B cell (primary cell): Measurements from ENCODE around the gene TBCEL. TPM values are rescaled to one million over a fixed set of nuclear protein-coding genes. Genes with fewer than 3 reads are reported as not detected.

ENCODE experiments used
- ATAC-seq: fragments of 200-7000 bp; cut with Tn5 transposase; one replicate; pipeline ENCODE4 v1.10.0; 2021; ENCODE audit warnings: low read depth, mild to moderate bottlenecking, moderate number of reproducible peaks, moderate library complexity
- CTCF ChIA-PET: fragments of 350-600 bp; sonication (Branson Sonifier 250); formaldehyde crosslinking; loops from one replicate; lab custom pipeline; 2021; ENCODE audit warnings: antibody characterized with exemption, inconsistent platforms; lab: Charles Lee
- POLR2A ChIA-PET: fragments of 350-600 bp; sonication (Branson Sonifier 250); formaldehyde crosslinking; loops from one replicate; lab custom pipeline; 2021; ENCODE audit warnings: antibody characterized with exemption; lab: Charles Lee
- DNase-seq: peaks from one replicate; pipeline ENCODE4 v3.0.0; 2013
- H2AFZ ChIP-seq: 2 replicates; pipeline ENCODE4 v1.6.1; 2012; ENCODE audit warnings: mild to moderate bottlenecking, low read depth, low read length; ENCODE audit not compliant: insufficient read depth, poor library complexity, severe bottlenecking
- H3K27ac ChIP-seq, 2 donors: 1 replicate in 1 of 2; 2 replicates in 1 of 2; pipeline ENCODE4 v1.5.1; 2012 to 2013; ENCODE audit warnings: low read length in 2 of 2, mild to moderate bottlenecking in 2 of 2, moderate library complexity in 1 of 2
- H3K27me3 ChIP-seq, 4 experiments: fragments of 200-600 bp in 1 of 4; sonication (generic) in 1 of 4; replicated peaks in 1 of 4; 1 replicate in 2 of 4; 2 replicates in 2 of 4; pipeline versions ENCODE4 v1.6.1 to v1.7.0; 2013 to 2016; ENCODE audit warnings: low read length in 3 of 4, mild to moderate bottlenecking in 2 of 4, mixed read lengths in 1 of 4, moderate library complexity in 1 of 4; ENCODE audit not compliant: insufficient read depth in 4 of 4, control insufficient read depth in 3 of 4; ENCODE audit errors: control extremely low read depth in 1 of 4
- H3K36me3 ChIP-seq, 2 experiments: replicated peaks in 1 of 2; 1 replicate in 1 of 2; 2 replicates in 1 of 2; pipeline versions ENCODE4 v1.6.1 to v1.7.1; 2013; ENCODE audit warnings: low read length in 1 of 2; ENCODE audit not compliant: insufficient read depth in 2 of 2, control insufficient read depth in 1 of 2; ENCODE audit errors: control extremely low read depth in 1 of 2, extremely low read depth in 1 of 2
- H3K4me1 ChIP-seq, 2 donors: fragments of 200-600 bp in 1 of 2; sonication (generic) in 1 of 2; 1 replicate in 1 of 2; 2 replicates in 1 of 2; pipeline versions ENCODE4 v1.5.1 to v1.6.1; 2013 to 2017; ENCODE audit warnings: low read length in 2 of 2; ENCODE audit not compliant: control insufficient read depth in 2 of 2, insufficient read depth in 2 of 2
- H3K4me2 ChIP-seq: replicated peaks from 2 replicates; pipeline ENCODE3; 2012; ENCODE audit warnings: mild to moderate bottlenecking, low read depth, low read length; ENCODE audit not compliant: poor library complexity, severe bottlenecking
- H3K4me3 ChIP-seq, 5 experiments: fragments of 200-600 bp in 1 of 5; sonication (generic) in 1 of 5; 1 replicate in 3 of 5; 2 replicates in 2 of 5; pipeline versions ENCODE4 v1.5.1 to v1.7.0; 2011 to 2016; ENCODE audit warnings: low read length in 4 of 5, mild to moderate bottlenecking in 4 of 5, low read depth in 2 of 5, control low read depth in 1 of 5, moderate library complexity in 1 of 5; ENCODE audit not compliant: insufficient read depth in 1 of 5; ENCODE audit errors: control extremely low read depth in 1 of 5, extremely low read depth in 1 of 5
- H3K79me2 ChIP-seq: fragments of 200-600 bp; sonication (generic); one replicate; pipeline ENCODE4 v1.6.0; 2016; ENCODE audit warnings: low read length; ENCODE audit not compliant: control insufficient read depth, insufficient read depth
- H3K9ac ChIP-seq: fragments of 200-600 bp; sonication (generic); 2 replicates; pipeline ENCODE4 v1.6.1; 2017; ENCODE audit warnings: mild to moderate bottlenecking, low read length, moderate library complexity
- H3K9me3 ChIP-seq, 3 donors: one replicate each; pipeline versions ENCODE4 v1.6.1 to v1.7.1; 2013; ENCODE audit warnings: low read length in 2 of 3; ENCODE audit not compliant: control insufficient read depth in 2 of 3, insufficient read depth in 1 of 3; ENCODE audit errors: control extremely low read depth in 1 of 3
- H4K20me1 ChIP-seq: 2 replicates; pipeline ENCODE4 v1.6.0; 2012; ENCODE audit warnings: mild to moderate bottlenecking, low read length; ENCODE audit not compliant: insufficient read depth, control insufficient read depth, poor library complexity, severe bottlenecking
- H3K27ac Mint-ChIP-seq: one replicate; pipeline ENCODE4 v1.8.0; 2021; ENCODE audit warnings: mixed read lengths
- H3K27me3 Mint-ChIP-seq: one replicate; pipeline ENCODE4 v1.8.0; 2021; ENCODE audit warnings: mixed read lengths
- H3K4me1 Mint-ChIP-seq: one replicate; pipeline ENCODE4 v1.8.0; 2021; ENCODE audit warnings: mixed read lengths
- H3K4me3 Mint-ChIP-seq: one replicate; pipeline ENCODE4 v1.8.0; 2021; ENCODE audit warnings: mixed read lengths
- H3K9me3 Mint-ChIP-seq: one replicate; pipeline ENCODE4 v1.8.0; 2022; ENCODE audit warnings: mixed read lengths; ENCODE audit not compliant: insufficient read depth
- CTCF ChIP-seq: fragments of 200-600 bp; IDR thresholded peaks from one replicate; pipeline ENCODE4 v1.8.0; 2022; ENCODE audit warnings: antibody characterized with exemption, mild to moderate bottlenecking
- EZH2 ChIP-seq: IDR thresholded peaks from 2 replicates; pipeline ENCODE4 v1.6.1; 2012; ENCODE audit warnings: borderline replicate concordance, low read depth, mild to moderate bottlenecking, moderate library complexity, low read length; ENCODE audit not compliant: insufficient read depth, poor library complexity, severe bottlenecking
- WGBS: methylation state at CpG from one replicate; pipeline ENCODE4 v1.1.5; 2013; ENCODE audit warnings: missing lambda C conversion rate; ENCODE audit not compliant: insufficient coverage; 5-methylcytosine and 5-hydroxymethylcytosine counted together
- intact Hi-C: fragments of 100-400 bp; cut with micrococcal nuclease; formaldehyde crosslinking; loops from one replicate; pipeline ENCODE4 v1.10.0; 2022
- polyA plus RNA-seq: library from polyadenylated mRNA; depleted of rRNA; stranded (reverse); fragments of >200 nt; gene quantifications from 2 replicates; pipeline ENCODE4 v1.2.3, GENCODE V29; 2012
- total RNA-seq, 2 donors: library from RNA; stranded (reverse); fragments of 120-200 nt in 1 of 2; gene quantifications; 1 replicate in 1 of 2; 2 replicates in 1 of 2; pipeline versions ENCODE4 v1.2.3 to v1.2.4, GENCODE V29; 2013 to 2022

The TBCEL gene
- total and polyA plus RNA-seq, 2 donors (not counting 1 experiment from before 2014, with no cell fraction given), result 3.5 to 22.8 TPM

GRCh38 chr11:121040614-121041002 lies 16.7 kb downstream of the TBCEL start:
- Histone ChIP-seq H3K9ac (no peak overlapping the region), H3K79me2 (peaks cover 4% of the 10 kb centered on the region), H3K36me3 (no peaks in the 10 kb centered on the region), H3K27ac (no peak overlapping the region), H2AFZ (no peak overlapping the region), H3K4me1 (no peaks in the 10 kb centered on the region), H3K27me3 (no peaks in the 10 kb centered on the region), H3K4me2 (no peak overlapping the region), H4K20me1 (no peaks in the 10 kb centered on the region), H3K4me3 (no peak overlapping the region), H3K9me3 (no peaks in the 10 kb centered on the region)
- ChIA-PET CTCF (no interaction called here), POLR2A (no interaction called here)
- H3K9me3 Mint-ChIP-seq, result no peaks in the 10 kb centered on the region
- no peak for DNase-seq
- TF ChIP-seq EZH2 (no peak), CTCF (no peak)
- H3K4me3 Mint-ChIP-seq, result no peak overlapping the region
- WGBS, result no CpG with 5 or more reads among the region's 3 CpGs
- no peak for ATAC-seq
- no peak overlapping the region for H3K27ac Mint-ChIP-seq
- intact Hi-C loops, result no loop called here
- no peaks in the 10 kb centered on the region for H3K4me1 Mint-ChIP-seq
- no peaks in the 10 kb centered on the region for H3K27me3 Mint-ChIP-seq

GRCh38 chr11:121041072-121041471 lies 17.2 kb downstream of the TBCEL start:
- no peaks in the 10 kb centered on the region for H3K4me1 Mint-ChIP-seq
- ChIA-PET CTCF (no interaction called here), POLR2A (no interaction called here)
- H3K4me2 ChIP-seq, result no peak overlapping the region
- H3K27me3 ChIP-seq, result no peaks in the 10 kb centered on the region
- no peak for ATAC-seq
- no peaks in the 10 kb centered on the region for H4K20me1 ChIP-seq
- H3K27ac ChIP-seq, result no peak overlapping the region
- H3K4me1 ChIP-seq, result no peaks in the 10 kb centered on the region
- no peaks in the 10 kb centered on the region for H3K27me3 Mint-ChIP-seq
- no peak overlapping the region for H3K4me3 Mint-ChIP-seq
- H3K9me3 ChIP-seq, result no peaks in the 10 kb centered on the region
- no peaks in the 10 kb centered on the region for H3K9me3 Mint-ChIP-seq
- intact Hi-C loops, result no loop called here
- 100% methylated on average over 1 of the region's 5 CpGs for WGBS
- no peak overlapping the region for H3K27ac Mint-ChIP-seq
- H3K4me3 ChIP-seq, result no peak overlapping the region
- H3K36me3 ChIP-seq, result no peaks in the 10 kb centered on the region
- no peak overlapping the region for H2AFZ ChIP-seq
- DNase-seq, result no peak
- H3K79me2 ChIP-seq, result peaks cover 4% of the 10 kb centered on the region
- TF ChIP-seq CTCF (no peak), EZH2 (no peak)
- H3K9ac ChIP-seq, result no peak overlapping the region
